GM13977 (cell line): ENCODE measurements around the gene DNAJA3.
A peak's percentile ranks its signal among the peaks of the same experiment; 100 is the strongest.

Experiments used
- DNase-seq: peaks from one replicate; pipeline ENCODE4 v3.0.0; 2012; ENCODE audit warnings: low spot score
- in situ Hi-C: fragments of 300-500 bp; cut with MboI; formaldehyde crosslinking; loops from one replicate; pipeline ENCODE4 v1.12.0; 2022; ENCODE audit warnings: low sequenced_read_pairs, low pct_unique_long_range_greater_than_20kb, mixed read lengths, inconsistent platforms; ENCODE audit not compliant: unreplicated experiment
- TF ChIP-seq, protein P1 (sequence below): IDR thresholded peaks from 2 replicates; pipeline ENCODE4 v1.5.1; 2012; ENCODE audit warnings: mild to moderate bottlenecking, control low read depth; ENCODE audit not compliant: insufficient read depth; ENCODE audit errors: extremely low read depth, missing control alignments

DNAJA3 gene

DNA sequence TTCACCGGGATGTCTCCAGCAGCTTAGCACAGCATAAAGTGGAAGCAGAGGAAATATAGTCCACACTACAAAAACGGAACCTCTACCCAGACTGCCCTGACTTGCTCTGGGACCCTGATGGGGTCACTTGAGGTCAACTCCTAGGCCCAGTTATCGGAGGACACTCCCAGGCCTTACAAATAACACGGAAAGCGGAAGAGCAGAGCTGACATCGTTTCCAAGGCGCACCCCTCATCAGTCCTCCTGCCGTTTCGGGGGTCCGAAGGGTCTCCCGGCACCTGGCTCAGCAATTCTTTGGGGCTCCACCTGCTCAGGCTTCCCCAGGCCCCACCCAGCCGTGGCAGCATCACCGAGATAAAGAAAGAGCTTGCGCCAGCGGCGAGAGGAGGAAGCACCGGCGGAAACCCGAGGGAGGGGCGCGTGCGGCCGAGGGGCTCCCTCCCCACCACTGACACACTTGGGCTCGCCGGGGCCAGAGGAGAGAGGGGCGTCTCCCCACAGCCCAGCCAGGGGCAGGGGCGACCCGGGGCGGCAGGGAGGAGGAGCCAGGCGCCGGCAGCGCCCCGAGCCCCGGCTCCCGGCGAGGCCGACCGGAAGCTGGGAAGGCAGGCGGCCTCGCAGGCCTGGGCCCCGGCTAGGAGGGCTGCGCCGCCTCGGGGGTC is 10.0 kb upstream of the DNAJA3 start:
- TF ChIP-seq, protein P1, sequence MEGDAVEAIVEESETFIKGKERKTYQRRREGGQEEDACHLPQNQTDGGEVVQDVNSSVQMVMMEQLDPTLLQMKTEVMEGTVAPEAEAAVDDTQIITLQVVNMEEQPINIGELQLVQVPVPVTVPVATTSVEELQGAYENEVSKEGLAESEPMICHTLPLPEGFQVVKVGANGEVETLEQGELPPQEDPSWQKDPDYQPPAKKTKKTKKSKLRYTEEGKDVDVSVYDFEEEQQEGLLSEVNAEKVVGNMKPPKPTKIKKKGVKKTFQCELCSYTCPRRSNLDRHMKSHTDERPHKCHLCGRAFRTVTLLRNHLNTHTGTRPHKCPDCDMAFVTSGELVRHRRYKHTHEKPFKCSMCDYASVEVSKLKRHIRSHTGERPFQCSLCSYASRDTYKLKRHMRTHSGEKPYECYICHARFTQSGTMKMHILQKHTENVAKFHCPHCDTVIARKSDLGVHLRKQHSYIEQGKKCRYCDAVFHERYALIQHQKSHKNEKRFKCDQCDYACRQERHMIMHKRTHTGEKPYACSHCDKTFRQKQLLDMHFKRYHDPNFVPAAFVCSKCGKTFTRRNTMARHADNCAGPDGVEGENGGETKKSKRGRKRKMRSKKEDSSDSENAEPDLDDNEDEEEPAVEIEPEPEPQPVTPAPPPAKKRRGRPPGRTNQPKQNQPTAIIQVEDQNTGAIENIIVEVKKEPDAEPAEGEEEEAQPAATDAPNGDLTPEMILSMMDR: no peak
- peak; percentile 53 for DNase-seq
- in situ Hi-C loops: no loop called here

DNA sequence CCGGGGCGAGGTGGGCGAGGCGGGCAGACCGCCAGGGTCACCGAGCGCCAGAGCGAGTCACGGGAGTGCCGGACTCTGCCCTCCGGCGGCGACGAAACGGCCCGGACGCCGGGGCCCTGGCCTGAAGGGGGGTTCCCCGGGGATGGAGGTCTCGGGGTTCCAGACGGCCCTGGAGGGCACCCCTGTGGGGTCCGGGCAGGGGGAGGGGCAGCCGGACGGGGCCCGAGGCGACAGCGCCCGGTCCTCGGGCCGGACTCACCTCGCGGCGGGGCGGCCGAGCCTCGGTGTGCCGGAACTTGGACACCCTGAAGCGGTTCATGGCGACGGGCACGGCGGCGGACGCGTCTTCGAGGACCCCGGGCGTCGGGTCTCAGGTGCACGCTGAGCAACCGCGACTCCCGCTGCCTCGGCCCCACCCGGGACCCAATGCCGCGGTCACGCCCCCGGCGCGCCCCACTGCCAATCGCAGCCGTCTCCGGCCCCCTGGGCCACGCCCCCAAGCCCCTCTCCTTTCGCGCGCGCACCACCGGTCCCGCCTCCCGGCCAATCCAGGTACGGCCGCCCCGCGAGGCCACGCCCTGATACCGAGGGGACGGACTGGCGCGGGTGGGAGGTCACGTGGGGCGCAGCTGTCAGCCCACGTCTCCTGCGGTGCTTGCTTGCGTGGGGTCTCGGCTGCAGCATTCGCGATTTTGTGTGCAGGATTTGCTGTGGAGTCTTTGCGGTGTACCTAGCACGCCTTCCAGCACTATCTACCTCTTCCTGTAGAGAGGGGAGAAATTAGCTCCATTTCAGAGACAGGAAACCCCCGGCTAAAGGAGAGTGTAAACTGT is 9.3 kb upstream of the DNAJA3 start, which contains the start of gene CORO7:
CORO7 (minus strand) TSS at position 397 of the 833 bp plus-strand sequence; CDS start at position 319, 78 bp downstream.
- peak; percentile 96 for DNase-seq
- TF ChIP-seq, protein P1: no peak

DNA sequence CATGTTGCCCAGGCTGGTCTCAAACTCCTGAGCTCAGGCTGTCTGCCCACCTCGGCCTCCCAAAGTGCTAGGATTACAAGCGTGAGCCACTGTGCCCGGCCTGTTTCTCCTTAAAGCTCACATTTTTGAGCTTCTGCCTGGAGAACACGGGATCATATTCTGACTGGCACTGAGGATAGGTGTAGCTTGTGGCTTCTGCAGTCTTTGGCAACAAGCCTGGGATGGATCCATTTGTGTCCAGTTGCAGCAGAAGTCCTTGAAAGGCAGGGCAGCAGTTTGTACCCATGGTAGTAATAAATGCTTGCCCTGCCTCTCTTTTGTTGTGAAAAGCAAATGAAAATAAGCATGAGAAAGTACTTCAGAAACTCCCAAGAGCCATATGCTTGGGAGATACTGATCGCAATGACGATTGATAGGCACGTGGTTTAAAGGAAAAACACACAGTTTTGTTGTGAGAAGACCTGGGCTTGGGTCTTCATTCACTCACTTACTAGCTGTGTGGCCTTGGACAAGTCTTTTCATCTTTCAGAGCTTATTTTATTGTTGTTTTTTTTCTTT is 6.2 kb upstream of the DNAJA3 start:
- TF ChIP-seq, protein P1: no peak
- in situ Hi-C loops: no loop called here
- DNase-seq: no peak

More for the DNA sequence above, 9.3 kb upstream of the DNAJA3 start, which contains the start of gene CORO7:
- in situ Hi-C loops: no loop called here

DNA sequence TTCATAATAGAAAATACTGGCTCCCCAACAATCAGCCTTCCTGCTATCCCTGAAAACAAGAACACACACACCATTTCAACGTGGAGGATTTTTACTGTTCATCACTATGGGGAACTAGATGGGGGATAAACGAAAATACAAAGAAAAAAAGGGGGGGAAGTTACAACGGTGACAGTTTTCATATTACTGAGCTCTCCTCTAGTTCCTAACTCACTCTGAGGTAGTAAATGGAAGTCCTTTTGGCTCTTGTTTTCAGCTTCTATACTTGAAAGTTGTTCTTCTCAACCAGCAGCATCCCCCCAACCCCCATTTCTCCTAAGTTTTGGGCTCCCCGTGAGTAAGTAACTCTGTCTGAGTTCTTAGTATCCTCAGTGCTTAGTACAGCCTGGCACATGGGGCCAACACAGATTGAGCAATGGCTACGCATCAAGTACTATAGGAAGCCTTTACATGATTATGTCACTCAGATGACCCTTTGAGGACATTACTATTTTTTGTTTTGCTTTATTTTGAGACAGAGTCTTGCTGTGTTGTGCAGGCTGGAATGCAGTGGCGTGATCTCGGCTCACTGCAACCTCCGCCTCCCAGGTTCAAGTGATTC is 5.1 kb upstream of the DNAJA3 start:
- TF ChIP-seq, protein P1: no peak
- DNase-seq: no peak
- in situ Hi-C loops: no loop called here

DNA sequence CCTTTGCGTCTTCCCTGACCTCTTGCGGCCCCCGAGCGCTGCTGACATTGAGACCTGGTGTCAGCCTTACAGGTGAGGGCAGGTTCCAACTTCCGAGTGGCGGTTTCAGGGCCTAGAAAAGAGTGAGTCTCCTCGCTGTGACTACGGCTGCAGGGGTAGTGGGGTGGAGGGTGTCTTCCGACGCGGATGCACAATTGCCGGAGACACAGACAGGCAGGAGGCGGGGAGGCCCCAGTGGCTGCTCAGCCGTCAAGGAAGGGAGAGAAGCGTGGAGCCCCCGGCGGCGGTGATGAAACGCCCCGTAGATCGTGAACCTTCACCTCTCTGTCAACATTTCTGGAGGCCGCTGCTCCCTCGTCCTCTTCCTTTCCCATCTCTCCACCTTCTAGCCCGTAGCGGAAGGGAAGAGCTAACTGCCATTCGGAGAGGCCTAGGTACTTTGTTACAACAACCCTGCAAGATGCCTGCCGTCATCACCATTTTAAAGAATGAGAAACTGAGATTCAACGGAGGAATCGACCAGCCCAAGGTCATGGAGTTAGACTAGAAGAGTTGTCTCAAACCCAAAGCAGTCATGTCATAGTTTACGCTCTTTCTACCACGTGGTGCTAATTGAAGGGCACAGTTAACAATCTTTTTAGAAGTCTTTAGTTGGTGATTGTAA is 485 bp downstream of the DNAJA3 start:
- in situ Hi-C loops: no loop called here
- TF ChIP-seq, protein P1: no peak
- DNase-seq: peak; percentile 26
